ENCODE results near the gene GPR132. TPM values are rescaled to one million over a fixed set of nuclear protein-coding genes. Genes with fewer than 3 reads are reported as not detected.

The GPR132 gene
- polyA plus RNA-seq, 1 donor from 2014 or later: not detected

GRCh38 chr14:105099778-105100177 is 34.5 kb upstream of the GPR132 start:
- Histone ChIP-seq H3K9ac (ENCODE audit: low read length) (no peak overlapping the region), H3K4me2 (ENCODE audit: low read length) (no peak overlapping the region), H3F3A (ENCODE audit: insufficient read depth, low read length, poor library complexity, severe bottlenecking) (no peaks in the 10 kb centered on the region), H3K27ac (ENCODE audit: low read length) (no peak overlapping the region), H3K27me3 (ENCODE audit: insufficient read depth, low read depth, low read length) (no peaks in the 10 kb centered on the region), H2AFZ (ENCODE audit: low read depth, low read length) (no peak overlapping the region), H3K4me3 (ENCODE audit: low read length) (no peak overlapping the region), H4K20me1 (ENCODE audit: insufficient read depth) (no peaks in the 10 kb centered on the region), H3K79me2 (replicated peaks; ENCODE audit: insufficient read depth, low read length) (no peaks in the 10 kb centered on the region), H3K36me3 (ENCODE audit: insufficient read depth, low read length) (no peaks in the 10 kb centered on the region), H3K9me2 (ENCODE audit: insufficient read depth, low read length) (no peaks in the 10 kb centered on the region), H3K9me3 (ENCODE audit: low read length) (peaks cover 7% of the 10 kb centered on the region)
- no peak for TF ChIP-seq TAF1 (IDR thresholded peaks at IDR 0.05; ENCODE audit: low read depth)
- TF ChIP-seq MXI1 (conservative IDR thresholded peaks at IDR 0.05; ENCODE audit: poor library complexity, severe bottlenecking): no peak
- TF ChIP-seq EP300 (conservative IDR thresholded peaks at IDR 0.05; ENCODE audit: poor library complexity, severe bottlenecking): no peak
- no peak for TF ChIP-seq REST (IDR thresholded peaks at IDR 0.05; ENCODE audit: borderline replicate concordance)
- TF ChIP-seq CTCF (IDR thresholded peaks at IDR 0.05; ENCODE audit: poor library complexity, severe bottlenecking): no peak
- no peak for TF ChIP-seq SMC3 (conservative IDR thresholded peaks at IDR 0.05; ENCODE audit: poor library complexity)
- TF ChIP-seq RAD21 (conservative IDR thresholded peaks at IDR 0.05): no peak
- no peak for TF ChIP-seq POLR2AphosphoS5 (IDR thresholded peaks at IDR 0.05)
- no peak for TF ChIP-seq EZH2 (IDR thresholded peaks at IDR 0.05; ENCODE audit: borderline replicate concordance, insufficient read depth, low read length, poor library complexity, severe bottlenecking)

- Histone ChIP-seq H4K20me1 (ENCODE audit: insufficient read depth) (no peaks in the 10 kb centered on the region), H3K9me2 (ENCODE audit: insufficient read depth, low read length) (no peaks in the 10 kb centered on the region)
Measured at GRCh38 chr14:105098316-105098715, 33.1 kb upstream of the GPR132 start.

More at GRCh38 chr14:105098316-105098715, 33.1 kb upstream of the GPR132 start:
- H3K27ac ChIP-seq (ENCODE audit: low read length): no peak overlapping the region
- H3K36me3 ChIP-seq (ENCODE audit: insufficient read depth, low read length): no peaks in the 10 kb centered on the region
- H2AFZ ChIP-seq (ENCODE audit: low read depth, low read length): no peak overlapping the region
- no peak overlapping the region for H3K4me2 ChIP-seq (ENCODE audit: low read length)
- no peak overlapping the region for H3K4me3 ChIP-seq (ENCODE audit: low read length)
- no peaks in the 10 kb centered on the region for H3F3A ChIP-seq (ENCODE audit: insufficient read depth, low read length, poor library complexity, severe bottlenecking)
- no peak overlapping the region for H3K9ac ChIP-seq (ENCODE audit: low read length)
- H3K9me3 ChIP-seq (ENCODE audit: low read length): peaks cover 7% of the 10 kb centered on the region
- no peaks in the 10 kb centered on the region for H3K79me2 ChIP-seq (replicated peaks; ENCODE audit: insufficient read depth, low read length)
- TF ChIP-seq POLR2AphosphoS5 (IDR thresholded peaks at IDR 0.05) (no peak), MXI1 (conservative IDR thresholded peaks at IDR 0.05; ENCODE audit: poor library complexity, severe bottlenecking) (no peak), CTCF (IDR thresholded peaks at IDR 0.05; ENCODE audit: poor library complexity, severe bottlenecking) (no peak), EZH2 (IDR thresholded peaks at IDR 0.05; ENCODE audit: borderline replicate concordance, insufficient read depth, low read length, poor library complexity, severe bottlenecking) (no peak), SMC3 (conservative IDR thresholded peaks at IDR 0.05; ENCODE audit: poor library complexity) (no peak), TAF1 (IDR thresholded peaks at IDR 0.05; ENCODE audit: low read depth) (no peak), RAD21 (conservative IDR thresholded peaks at IDR 0.05) (no peak), EP300 (conservative IDR thresholded peaks at IDR 0.05; ENCODE audit: poor library complexity, severe bottlenecking) (no peak), REST (IDR thresholded peaks at IDR 0.05; ENCODE audit: borderline replicate concordance) (no peak)
- H3K27me3 ChIP-seq (ENCODE audit: insufficient read depth, low read depth, low read length): peaks cover 13% of the 10 kb centered on the region
